ENCODE data around the gene YRDC. TPM values are rescaled to one million over a fixed set of nuclear protein-coding genes. Genes with fewer than 3 reads are reported as not detected.

Gene YRDC
- total RNA-seq, 2 experiments from 2014 or later = 22.9 to 36.3 TPM

GRCh38 chr1:37822906-37823815 is 15.2 kb upstream of the YRDC start:
- Mint-ChIP-seq H3K4me1 (peaks cover 23% of the 10 kb centered on the region), H3K9me3 (ENCODE audit: low read depth) (no peaks in the 10 kb centered on the region)
- intact Hi-C loops (cut with DNase I, micrococcal nuclease) = no loop called here

GRCh38 chr1:37821481-37821880 is 13.5 kb upstream of the YRDC start:
- Mint-ChIP-seq H3K4me3 (no peak overlapping the region), H3K9me3 (ENCODE audit: low read depth) (no peaks in the 10 kb centered on the region), H3K4me1 (peaks cover 21% of the 10 kb centered on the region), H3K36me3 (ENCODE audit: low read depth) (peaks cover 36% of the 10 kb centered on the region), H3K27ac (no peak overlapping the region), H3K27me3 (no peaks in the 10 kb centered on the region)
- intact Hi-C loops (cut with DNase I, micrococcal nuclease) = no loop called here
- ChIA-PET CTCF (interaction anchor here (0.5 to 0.7 kb wide), 2 partner anchors 30 to 129 kb away, joined by 3 read pairs; no protein-coding TSS in a partner anchor), POLR2A (no interaction called here)
- DNase-seq (no peak), ATAC-seq (no peak)

More at GRCh38 chr1:37822906-37823815, 15.2 kb upstream of the YRDC start:
- peak; percentile 82 for ATAC-seq
- Mint-ChIP-seq H3K4me3 (no peak overlapping the region), H3K27me3 (no peaks in the 10 kb centered on the region), H3K27ac (peak overlapping the region; percentile 82), H3K36me3 (ENCODE audit: low read depth) (peaks cover 31% of the 10 kb centered on the region)
- POLR2A ChIA-PET = interaction anchor here (0.6 to 1.1 kb wide), 3 partner anchors 15 to 122 kb away, joined by 3 to 5 read pairs (median 3); no protein-coding TSS in a partner anchor
- CTCF ChIA-PET = interaction anchor here (0.6 to 1.0 kb wide), 4 partner anchors 31 to 897 kb away, joined by 3 read pairs; partner anchors contain the start of gene SNIP1
- DNase-seq = peak; percentile 36

- no peaks in the 10 kb centered on the region for H3K27me3 Mint-ChIP-seq
- ChIA-PET CTCF (interaction anchor here (0.8 to 2.6 kb wide), 5 partner anchors 9 to 1359 kb away, joined by 3 to 8 read pairs (median 4); partner anchors contain the start of genes C1orf122, MTF1 and YRDC), POLR2A (interaction anchor here (0.5 kb wide), 1 partner anchor 140 kb away, joined by 4 read pairs; no protein-coding TSS in a partner anchor)
- ATAC-seq (peak; percentile 36), DNase-seq (no peak)
- intact Hi-C loops (cut with DNase I, micrococcal nuclease) = no loop called here
- H3K27ac Mint-ChIP-seq = no peak overlapping the region
- H3K9me3 Mint-ChIP-seq (ENCODE audit: low read depth) = no peaks in the 10 kb centered on the region
- H3K36me3 Mint-ChIP-seq (ENCODE audit: low read depth) = peaks cover 21% of the 10 kb centered on the region
- H3K4me1 Mint-ChIP-seq = peaks cover 4% of the 10 kb centered on the region
- no peak overlapping the region for H3K4me3 Mint-ChIP-seq
Measured at GRCh38 chr1:37817481-37817880, 9.5 kb upstream of the YRDC start.

- ATAC-seq = no peak
- no peak overlapping the region for H3K27ac Mint-ChIP-seq
- ChIA-PET POLR2A (no interaction called here), CTCF (interaction anchor here (1.1 kb wide), 1 partner anchor 45 kb away, joined by 3 read pairs; the partner anchor contains the start of gene MTF1)
- H3K9me3 Mint-ChIP-seq (ENCODE audit: low read depth) = no peaks in the 10 kb centered on the region
- peaks cover 16% of the 10 kb centered on the region for H3K4me1 Mint-ChIP-seq
- H3K36me3 Mint-ChIP-seq (ENCODE audit: low read depth) = peaks cover 9% of the 10 kb centered on the region
- no peaks in the 10 kb centered on the region for H3K27me3 Mint-ChIP-seq
- H3K4me3 Mint-ChIP-seq = no peak overlapping the region
- intact Hi-C loops (cut with DNase I, micrococcal nuclease) = loop anchor here in 1 of 2 experiments (5.0 kb wide), 1 partner anchor 173 kb away; no protein-coding TSS in a partner anchor
- no peak for DNase-seq
Measured at GRCh38 chr1:37814252-37814651, 6.2 kb upstream of the YRDC start.

DNA sequence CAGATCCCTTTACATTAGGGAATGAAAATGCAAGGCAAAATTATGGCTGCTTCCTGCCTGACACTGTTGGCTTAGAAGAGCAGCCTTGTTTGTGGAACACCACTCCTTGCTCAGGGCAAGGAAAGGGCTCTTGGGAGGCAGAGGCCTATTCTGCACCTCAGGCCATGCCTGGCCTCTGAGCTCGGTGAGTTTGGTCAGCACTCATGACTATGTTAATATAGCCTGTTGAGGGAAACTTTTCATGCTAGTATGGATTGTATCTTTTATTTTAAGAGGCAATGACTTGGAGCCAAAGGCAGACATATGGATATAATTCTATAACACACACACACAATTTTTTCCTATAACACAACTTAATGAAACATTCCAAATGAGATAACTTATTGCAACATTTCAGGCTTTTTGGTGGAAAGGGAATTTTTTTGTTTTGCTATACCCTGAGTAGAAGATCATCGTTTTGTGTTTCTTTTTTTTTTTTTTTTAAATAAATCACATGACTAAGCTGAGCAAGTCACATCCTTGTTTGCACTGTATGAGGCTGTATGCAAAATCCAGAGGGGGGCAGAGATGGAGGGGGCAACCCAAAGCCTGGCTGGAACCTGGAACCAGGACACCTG is 5.6 kb upstream of the YRDC start:
- intact Hi-C loops (cut with DNase I, micrococcal nuclease) = loop anchor here in 1 of 2 experiments (5.0 kb wide), 1 partner anchor 174 kb away; no protein-coding TSS in a partner anchor
- ChIA-PET POLR2A (no interaction called here), CTCF (no interaction called here)
- no peak for ATAC-seq
- Mint-ChIP-seq H3K4me3 (no peak overlapping the region), H3K27me3 (no peaks in the 10 kb centered on the region), H3K4me1 (peaks cover 23% of the 10 kb centered on the region), H3K36me3 (ENCODE audit: low read depth) (peaks cover 9% of the 10 kb centered on the region), H3K9me3 (ENCODE audit: low read depth) (no peaks in the 10 kb centered on the region), H3K27ac (no peak overlapping the region)
- DNase-seq = no peak

- Mint-ChIP-seq H3K36me3 (ENCODE audit: low read depth) (peaks cover 19% of the 10 kb centered on the region), H3K27me3 (no peaks in the 10 kb centered on the region), H3K27ac (no peak overlapping the region), H3K4me1 (peaks cover 26% of the 10 kb centered on the region), H3K4me3 (no peak overlapping the region), H3K9me3 (ENCODE audit: low read depth) (no peaks in the 10 kb centered on the region)
- ChIA-PET CTCF (no interaction called here), POLR2A (no interaction called here)
- peak; percentile 50 for ATAC-seq
- DNase-seq = peak; percentile 81
- intact Hi-C loops (cut with DNase I, micrococcal nuclease) = loop anchor here in 1 of 2 experiments (5.0 kb wide), 1 partner anchor 176 kb away; no protein-coding TSS in a partner anchor
Measured at GRCh38 chr1:37811027-37811655, 3.1 kb upstream of the YRDC start.

DNA sequence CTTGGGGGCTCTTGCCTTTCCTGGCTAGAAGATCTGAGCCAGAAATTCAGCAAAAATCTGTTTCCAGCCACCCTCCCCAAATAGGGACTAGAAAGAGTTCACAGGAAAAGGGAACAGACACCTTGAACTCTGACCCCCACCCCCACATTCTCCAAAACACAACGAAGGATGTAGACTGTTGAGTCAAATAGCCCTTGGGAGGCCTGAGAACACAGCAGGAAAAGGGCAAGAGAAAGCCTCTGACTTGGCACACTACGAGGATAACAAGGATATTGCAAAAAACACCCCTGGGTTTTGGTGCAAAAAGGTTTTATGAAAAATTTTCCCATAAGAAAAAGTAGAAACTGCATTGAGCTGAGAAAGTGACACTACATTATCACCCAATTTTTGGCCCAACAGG is 1.9 kb upstream of the YRDC start:
- Mint-ChIP-seq H3K36me3 (ENCODE audit: low read depth) (peaks cover 31% of the 10 kb centered on the region), H3K9me3 (ENCODE audit: low read depth) (no peaks in the 10 kb centered on the region), H3K4me3 (no peak overlapping the region), H3K27ac (peak overlapping the region; percentile 13), H3K4me1 (peaks cover 34% of the 10 kb centered on the region), H3K27me3 (no peaks in the 10 kb centered on the region)
- ChIA-PET CTCF (no interaction called here), POLR2A (no interaction called here)
- ATAC-seq (no peak), DNase-seq (no peak)
- intact Hi-C loops (cut with DNase I, micrococcal nuclease) = loop anchor here in 1 of 2 experiments (5.0 kb wide), 1 partner anchor 177 kb away; no protein-coding TSS in a partner anchor

- no peaks in the 10 kb centered on the region for H3K27me3 Mint-ChIP-seq
- POLR2A ChIA-PET = interaction anchor here (0.6 to 2.2 kb wide), 7 partner anchors 8 to 255 kb away, joined by 3 to 10 read pairs (median 4); partner anchors contain the start of genes CDCA8, MTF1 and SNIP1
- no peaks in the 10 kb centered on the region for H3K9me3 Mint-ChIP-seq (ENCODE audit: low read depth)
- H3K4me1 Mint-ChIP-seq = peaks cover 34% of the 10 kb centered on the region
- ATAC-seq (peak; percentile 55), DNase-seq (peak; percentile 67)
- peak overlapping the region; percentile 93 for H3K27ac Mint-ChIP-seq
- CTCF ChIA-PET = interaction anchor here (0.5 to 3.3 kb wide), 8 partner anchors 9 to 267 kb away, joined by 3 to 25 read pairs (median 4); partner anchors contain the start of genes CDCA8, MTF1 and SF3A3
- intact Hi-C loops (cut with DNase I, micrococcal nuclease) = loop anchor here (1.0 kb wide), 11 partner anchors 51 to 334 kb away; partner anchors contain the start of genes CDCA8 (in 1 of the 2), GNL2 (in 1 of the 2), INPP5B (in 1 of the 2) and MTF1 (in 1 of the 2)
- peak overlapping the region; percentile 90 for H3K4me3 Mint-ChIP-seq
- peaks cover 43% of the 10 kb centered on the region for H3K36me3 Mint-ChIP-seq (ENCODE audit: low read depth)
Measured at GRCh38 chr1:37808369-37809319, 636 bp upstream of the YRDC start.

- POLR2A ChIA-PET = interaction anchor here (2.2 kb wide), 1 partner anchor 52 kb away, joined by 10 read pairs; the partner anchor contains the start of gene MTF1
- intact Hi-C loops (cut with DNase I, micrococcal nuclease) = no loop called here
- Mint-ChIP-seq H3K36me3 (ENCODE audit: low read depth) (peaks cover 56% of the 10 kb centered on the region), H3K4me1 (peaks cover 34% of the 10 kb centered on the region), H3K27ac (peak overlapping the region; percentile 81), H3K9me3 (ENCODE audit: low read depth) (no peaks in the 10 kb centered on the region), H3K27me3 (no peaks in the 10 kb centered on the region), H3K4me3 (peak overlapping the region; percentile 90)
- CTCF ChIA-PET = interaction anchor here (0.6 to 3.3 kb wide), 4 partner anchors 41 to 184 kb away, joined by 3 to 25 read pairs (median 4); partner anchors contain the start of gene MTF1
- ATAC-seq (no peak), DNase-seq (no peak)
Measured at GRCh38 chr1:37807220-37807554, 821 bp downstream of the YRDC start.

- Mint-ChIP-seq H3K9me3 (ENCODE audit: low read depth) (no peaks in the 10 kb centered on the region), H3K4me1 (peaks cover 12% of the 10 kb centered on the region), H3K27me3 (no peaks in the 10 kb centered on the region), H3K36me3 (ENCODE audit: low read depth) (peaks cover 75% of the 10 kb centered on the region), H3K27ac (no peak overlapping the region), H3K4me3 (no peak overlapping the region)
- CTCF ChIA-PET = no interaction called here
- ATAC-seq = no peak
- intact Hi-C loops (cut with DNase I, micrococcal nuclease) = no loop called here
- no peak for DNase-seq
- POLR2A ChIA-PET = no interaction called here
Measured at GRCh38 chr1:37802439-37802838, 5.6 kb downstream of the YRDC start.
